ENCODE measurements around the gene ZSWIM5. TPM values are rescaled to one million over a fixed set of nuclear protein-coding genes. Genes with fewer than 3 reads are reported as not detected.

ZSWIM5 gene
- total and polyA plus RNA-seq, 9 of the 15 experiments (the other 6 are each of a cell fraction or from before 2014, with no cell fraction given) = under 0.01 to 0.07 (median 0.03) TPM; not detected in 3

DNA sequence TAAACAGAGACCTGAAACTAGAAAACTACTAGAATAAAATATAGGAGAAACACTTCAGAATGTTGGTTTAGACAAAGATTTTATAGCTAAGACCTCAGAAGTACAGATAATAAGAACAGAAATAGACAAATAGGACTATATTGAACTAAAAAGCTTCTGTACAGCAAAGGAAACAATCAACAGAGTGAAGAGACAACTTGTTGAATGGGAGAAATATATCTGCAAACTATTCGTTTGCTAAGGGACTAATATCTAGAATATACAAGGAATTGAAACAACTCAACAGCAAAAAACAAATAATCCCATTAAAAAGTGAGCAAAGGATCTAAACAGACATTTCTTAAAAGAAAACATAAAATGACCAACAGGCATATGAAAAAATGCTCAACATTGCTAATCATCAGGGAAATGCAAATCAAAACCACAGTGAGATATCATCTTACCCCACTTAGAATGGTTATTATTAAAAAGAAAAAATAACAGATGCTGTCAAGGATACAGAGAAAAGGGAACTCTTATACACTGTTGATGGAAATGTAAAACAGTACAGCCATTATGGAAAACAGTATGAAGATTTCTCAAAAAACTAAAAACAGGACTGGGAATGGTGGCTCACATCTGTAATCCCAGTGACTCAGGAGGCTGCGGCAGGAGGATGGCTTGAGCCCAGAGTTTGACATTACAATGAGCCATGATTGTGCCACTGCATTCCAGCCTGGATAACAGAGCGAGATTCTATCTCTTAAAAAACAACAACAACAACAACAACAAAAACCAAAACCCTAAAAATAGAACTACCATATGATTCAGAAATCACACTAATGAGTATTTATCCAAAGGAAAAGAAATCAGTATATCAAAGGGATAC is 37.3 kb upstream of the ZSWIM5 start (continued):
- TF ChIP-seq DIDO1 (tag; IDR thresholded peaks at IDR 0.05; ENCODE audit: low read depth) = no peak
- no peak for TF ChIP-seq ZNF764 (CRISPR knock-in tag; IDR thresholded peaks at IDR 0.05; ENCODE audit: low read depth)
- TF ChIP-seq ERF (CRISPR knock-in tag; IDR thresholded peaks at IDR 0.05) = no peak
- TF ChIP-seq HNRNPH1 (optimal IDR thresholded peaks at IDR 0.05; ENCODE audit: low read depth, low read length) = no peak
- no peak for TF ChIP-seq ZEB2 (IDR thresholded peaks at IDR 0.05)
- TF ChIP-seq CHAMP1 (IDR thresholded peaks at IDR 0.05) = no peak
- TF ChIP-seq, protein P1, sequence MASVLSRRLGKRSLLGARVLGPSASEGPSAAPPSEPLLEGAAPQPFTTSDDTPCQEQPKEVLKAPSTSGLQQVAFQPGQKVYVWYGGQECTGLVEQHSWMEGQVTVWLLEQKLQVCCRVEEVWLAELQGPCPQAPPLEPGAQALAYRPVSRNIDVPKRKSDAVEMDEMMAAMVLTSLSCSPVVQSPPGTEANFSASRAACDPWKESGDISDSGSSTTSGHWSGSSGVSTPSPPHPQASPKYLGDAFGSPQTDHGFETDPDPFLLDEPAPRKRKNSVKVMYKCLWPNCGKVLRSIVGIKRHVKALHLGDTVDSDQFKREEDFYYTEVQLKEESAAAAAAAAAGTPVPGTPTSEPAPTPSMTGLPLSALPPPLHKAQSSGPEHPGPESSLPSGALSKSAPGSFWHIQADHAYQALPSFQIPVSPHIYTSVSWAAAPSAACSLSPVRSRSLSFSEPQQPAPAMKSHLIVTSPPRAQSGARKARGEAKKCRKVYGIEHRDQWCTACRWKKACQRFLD (CRISPR knock-in tag; IDR thresholded peaks at IDR 0.05) = no peak
- no peak for TF ChIP-seq TFE3 (CRISPR knock-in tag; IDR thresholded peaks at IDR 0.05)
